Keratinocyte (primary cell): Measurements from ENCODE around the gene TTC1. TPM values are rescaled to one million over a fixed set of nuclear protein-coding genes. Genes with fewer than 3 reads are reported as not detected.

Experiments
- DNase-seq: peaks from one replicate; pipeline ENCODE4 v3.0.0-alpha.2; 2011; ENCODE audit warnings: low read depth, missing footprints, low spot score
- FAIRE-seq: peaks from 2 replicates; lab custom pipeline; 2011; peaks lifted over from hg19 to GRCh38; lab: Jason Lieb, UNC
- H2AFZ ChIP-seq: 2 replicates; pipeline ENCODE4 v1.6.0; 2012; ENCODE audit warnings: low read length, control low read depth, inconsistent platforms; ENCODE audit not compliant: control insufficient read depth
- H3K27ac ChIP-seq: 2 replicates; pipeline ENCODE4 v1.5.1; 2011; ENCODE audit warnings: low read length; ENCODE audit not compliant: control insufficient read depth, insufficient read depth
- H3K27me3 ChIP-seq: 3 replicates; pipeline ENCODE4 v1.6.0; 2011; ENCODE audit warnings: low read length; ENCODE audit not compliant: control insufficient read depth, insufficient read depth; ENCODE audit errors: extremely low read depth
- H3K36me3 ChIP-seq, 2 experiments: 2 replicates in 1 of 2; 3 replicates in 1 of 2; pipeline ENCODE4 v1.5.1; 2011; ENCODE audit warnings: low read length in 2 of 2, mild to moderate bottlenecking in 1 of 2; ENCODE audit not compliant: control insufficient read depth in 2 of 2, insufficient read depth in 2 of 2; ENCODE audit errors: extremely low read depth in 1 of 2
- H3K4me1 ChIP-seq: 3 replicates; pipeline ENCODE4 v1.5.1; 2011; ENCODE audit warnings: low read length; ENCODE audit not compliant: control insufficient read depth, insufficient read depth; ENCODE audit errors: extremely low read depth
- H3K4me2 ChIP-seq: 3 replicates; pipeline ENCODE4 v1.6.0; 2011; ENCODE audit warnings: low read depth, low read length; ENCODE audit not compliant: control insufficient read depth, insufficient read depth; ENCODE audit errors: extremely low read depth
- H3K4me3 ChIP-seq, 3 experiments: fragments of 200-600 bp in 1 of 3; sonication (generic) in 1 of 3; 2 replicates in 2 of 3; 3 replicates in 1 of 3; pipeline ENCODE4 v1.5.1; 2011 to 2016; ENCODE audit warnings: low read length in 3 of 3, mild to moderate bottlenecking in 3 of 3, control low read depth in 2 of 3, inconsistent platforms in 1 of 3, low read depth in 1 of 3, mixed read lengths in 1 of 3, mixed run types in 1 of 3, moderate library complexity in 1 of 3; ENCODE audit not compliant: control insufficient read depth in 2 of 3, insufficient read depth in 2 of 3; ENCODE audit errors: extremely low read depth in 1 of 3
- H3K79me2 ChIP-seq: 2 replicates; pipeline ENCODE4 v1.6.0; 2012; ENCODE audit warnings: low read length; ENCODE audit not compliant: control insufficient read depth, insufficient read depth
- H3K9ac ChIP-seq: 3 replicates; pipeline ENCODE4 v1.6.0; 2011; ENCODE audit warnings: low read length; ENCODE audit not compliant: control insufficient read depth, insufficient read depth; ENCODE audit errors: extremely low read depth
- H3K9me1 ChIP-seq: 3 replicates; pipeline ENCODE4 v1.6.0; 2011; ENCODE audit warnings: low read length; ENCODE audit not compliant: control insufficient read depth, insufficient read depth; ENCODE audit errors: extremely low read depth
- H3K9me3 ChIP-seq: 2 replicates; pipeline ENCODE4 v1.5.1; 2012; ENCODE audit warnings: low read depth, low read length; ENCODE audit not compliant: control insufficient read depth
- H4K20me1 ChIP-seq: 3 replicates; pipeline ENCODE4 v1.6.0; 2011; ENCODE audit warnings: low read length; ENCODE audit not compliant: control insufficient read depth, insufficient read depth; ENCODE audit errors: extremely low read depth
- CTCF ChIP-seq, 3 experiments: IDR thresholded peaks in 1 of 3; conservative IDR thresholded peaks in 1 of 3; optimal IDR thresholded peaks in 1 of 3; 2 replicates in 2 of 3; 3 replicates in 1 of 3; pipeline versions ENCODE3 to v1.5.1; 2011; ENCODE audit warnings: low read length in 3 of 3, mild to moderate bottlenecking in 3 of 3, moderate library complexity in 2 of 3, control low read depth in 1 of 3, inconsistent platforms in 1 of 3; ENCODE audit not compliant: insufficient read depth in 2 of 3; ENCODE audit errors: extremely low read depth in 1 of 3
- EZH2 ChIP-seq: IDR thresholded peaks from one replicate; pipeline ENCODE4 v1.6.1; 2012; ENCODE audit warnings: inconsistent platforms, mild to moderate bottlenecking, low read length, moderate library complexity
- dilution Hi-C: fragments of 300-500 bp; cut with MboI; formaldehyde crosslinking; loops from one replicate; pipeline ENCODE4 v1.7.0; 2020; ENCODE audit warnings: low sequenced_read_pairs; ENCODE audit not compliant: extremely low pct_ligation_motif_present
- polyA plus RNA-seq, 5 experiments: library from polyadenylated mRNA; depleted of rRNA in 3 of 5; stranded (reverse) in 3 of 5; stranded (forward) in 1 of 5; unstranded in 1 of 5; fragments of >200 nt; gene quantifications; 1 replicate in 1 of 5; 2 replicates in 3 of 5; 3 replicates in 1 of 5; pipeline versions ENCODE4 v1.2.1 to v1.2.3, GENCODE V29; 2011 to 2012; ENCODE audit warnings: missing spikeins in 2 of 5, low read depth in 1 of 5, low replicate concordance in 1 of 5

Gene TTC1
- polyA plus RNA-seq, 1 donor (not counting 4 experiments of a cell fraction or from before 2014, with no cell fraction given), result 51.7 TPM

- H3K4me3 ChIP-seq, result no peak overlapping the region
- no peaks in the 10 kb centered on the region for H3K79me2 ChIP-seq
- no peak for FAIRE-seq
- H3K4me2 ChIP-seq, result no peak overlapping the region
- TF ChIP-seq CTCF (optimal IDR thresholded peaks at IDR 0.05 in 1 of 3, IDR thresholded peaks at IDR 0.05 in 1 of 3, conservative IDR thresholded peaks at IDR 0.05 in 1 of 3; ENCODE audit: extremely low read depth in 1 of 3, insufficient read depth in 2 of 3, low read length in 3 of 3), result no peak
- no peak for TF ChIP-seq EZH2
- H3K9me3 ChIP-seq, result no peaks in the 10 kb centered on the region
- dilution Hi-C loops, result no loop called here
- no peak overlapping the region for H3K9ac ChIP-seq
- no peaks in the 10 kb centered on the region for H3K4me1 ChIP-seq
- H4K20me1 ChIP-seq, result no peaks in the 10 kb centered on the region
- no peaks in the 10 kb centered on the region for H3K9me1 ChIP-seq
- no peak overlapping the region for H3K27ac ChIP-seq
- no peak overlapping the region for H2AFZ ChIP-seq
- peaks cover 6 to 7% of the 10 kb centered on the region in 2 experiments for H3K36me3 ChIP-seq
- DNase-seq, result no peak
- H3K27me3 ChIP-seq, result no peaks in the 10 kb centered on the region
Measured at GRCh38 chr5:160090059-160090458, 81.1 kb downstream of the TTC1 start.

- FAIRE-seq, result no peak
- DNase-seq, result no peak
- TF ChIP-seq EZH2, result no peak
- TF ChIP-seq CTCF (optimal IDR thresholded peaks at IDR 0.05 in 1 of 3, IDR thresholded peaks at IDR 0.05 in 1 of 3, conservative IDR thresholded peaks at IDR 0.05 in 1 of 3; ENCODE audit: extremely low read depth in 1 of 3, insufficient read depth in 2 of 3, low read length in 3 of 3), result no peak
- Histone ChIP-seq H3K27ac (no peak overlapping the region), H3K4me1 (no peaks in the 10 kb centered on the region), H3K9me3 (no peaks in the 10 kb centered on the region), H3K36me3 (peaks cover 6 to 7% of the 10 kb centered on the region in 2 experiments), H3K4me3 (no peak overlapping the region), H4K20me1 (no peaks in the 10 kb centered on the region), H2AFZ (no peak overlapping the region), H3K27me3 (no peaks in the 10 kb centered on the region), H3K4me2 (no peak overlapping the region), H3K9ac (no peak overlapping the region), H3K79me2 (peaks cover 9% of the 10 kb centered on the region), H3K9me1 (no peaks in the 10 kb centered on the region)
- dilution Hi-C loops, result no loop called here
Measured at GRCh38 chr5:160092514-160092913, 83.6 kb downstream of the TTC1 start.
